Effector memory CD4-positive, alpha-beta T cell (primary cell): ENCODE results near the gene ZNF23.
A peak's percentile ranks its signal among the peaks of the same experiment; 100 is the strongest.

Experiments used
- DNase-seq, 3 donors: peaks; one replicate each; pipeline ENCODE4 v3.0.0-alpha.2; 2020
- H3K27ac ChIP-seq: 2 replicates; pipeline ENCODE4 v1.7.0; 2013; ENCODE audit warnings: mild to moderate bottlenecking, low read length, moderate library complexity; ENCODE audit not compliant: insufficient read depth, poor library complexity, severe bottlenecking
- H3K27me3 ChIP-seq: replicated peaks from 2 replicates; pipeline ENCODE4 v1.7.0; 2013; ENCODE audit warnings: mild to moderate bottlenecking, low read length; ENCODE audit not compliant: insufficient read depth, control insufficient read depth, poor library complexity, severe bottlenecking
- H3K36me3 ChIP-seq: 2 replicates; pipeline ENCODE4 v1.7.0; 2013; ENCODE audit warnings: mild to moderate bottlenecking, low read length, moderate library complexity; ENCODE audit not compliant: control insufficient read depth, insufficient read depth
- H3K4me1 ChIP-seq: 2 replicates; pipeline ENCODE4 v1.7.0; 2013; ENCODE audit warnings: low read length, mild to moderate bottlenecking; ENCODE audit not compliant: control insufficient read depth, insufficient read depth, poor library complexity, severe bottlenecking
- H3K4me3 ChIP-seq: 2 replicates; pipeline ENCODE4 v1.7.0; 2013; ENCODE audit warnings: low read length, low read depth, mild to moderate bottlenecking; ENCODE audit not compliant: insufficient read depth, poor library complexity, severe bottlenecking
- H3K9me3 ChIP-seq: 2 replicates; pipeline ENCODE4 v1.7.0; 2013; ENCODE audit warnings: mild to moderate bottlenecking, low read length, moderate library complexity; ENCODE audit not compliant: control insufficient read depth

ZNF23 gene

GRCh38 chr16:71430744-71431143 lies 31.3 kb downstream of the ZNF23 start:
- H3K4me3 ChIP-seq, result no peak overlapping the region
- DNase-seq, result no peak
- H3K4me1 ChIP-seq, result no peaks in the 10 kb centered on the region
- H3K9me3 ChIP-seq, result no peaks in the 10 kb centered on the region
- H3K36me3 ChIP-seq, result no peaks in the 10 kb centered on the region
- peaks cover 8% of the 10 kb centered on the region for H3K27me3 ChIP-seq
- no peak overlapping the region for H3K27ac ChIP-seq

- Histone ChIP-seq H3K4me1 (no peaks in the 10 kb centered on the region), H3K36me3 (no peaks in the 10 kb centered on the region), H3K4me3 (no peak overlapping the region), H3K27ac (no peak overlapping the region), H3K9me3 (no peaks in the 10 kb centered on the region), H3K27me3 (peaks cover 8% of the 10 kb centered on the region)
- no peak for DNase-seq
Observed at GRCh38 chr16:71429581-71429980, 32.5 kb downstream of the ZNF23 start.

- Histone ChIP-seq H3K36me3 (no peaks in the 10 kb centered on the region), H3K27me3 (peaks cover 8% of the 10 kb centered on the region), H3K4me3 (no peak overlapping the region), H3K9me3 (no peaks in the 10 kb centered on the region), H3K27ac (no peak overlapping the region), H3K4me1 (no peaks in the 10 kb centered on the region)
- DNase-seq, result no peak
Observed at GRCh38 chr16:71428883-71429282, 33.2 kb downstream of the ZNF23 start.

- Histone ChIP-seq H3K9me3 (no peaks in the 10 kb centered on the region), H3K27me3 (peaks cover 8% of the 10 kb centered on the region), H3K36me3 (no peaks in the 10 kb centered on the region), H3K4me1 (no peaks in the 10 kb centered on the region), H3K27ac (no peak overlapping the region), H3K4me3 (no peak overlapping the region)
- DNase-seq, result no peak
Observed at GRCh38 chr16:71428385-71428784, 33.7 kb downstream of the ZNF23 start.

GRCh38 chr16:71426880-71427615 lies 35.0 kb downstream of the ZNF23 start:
- Histone ChIP-seq H3K4me3 (no peak overlapping the region), H3K36me3 (no peaks in the 10 kb centered on the region), H3K27me3 (peaks cover 4% of the 10 kb centered on the region), H3K4me1 (no peaks in the 10 kb centered on the region), H3K9me3 (no peaks in the 10 kb centered on the region), H3K27ac (no peak overlapping the region)
- DNase-seq, result no peak

GRCh38 chr16:71426069-71426879 lies 35.8 kb downstream of the ZNF23 start:
- Histone ChIP-seq H3K27ac (no peak overlapping the region), H3K4me3 (no peak overlapping the region), H3K27me3 (peaks cover 4% of the 10 kb centered on the region), H3K4me1 (no peaks in the 10 kb centered on the region), H3K9me3 (no peaks in the 10 kb centered on the region), H3K36me3 (no peaks in the 10 kb centered on the region)
- DNase-seq, result peak in 1 of 3 donors; percentile 61

GRCh38 chr16:71425746-71426068 lies 36.3 kb downstream of the ZNF23 start:
- H3K36me3 ChIP-seq, result no peaks in the 10 kb centered on the region
- H3K4me3 ChIP-seq, result no peak overlapping the region
- DNase-seq, result no peak
- H3K27ac ChIP-seq, result no peak overlapping the region
- no peaks in the 10 kb centered on the region for H3K4me1 ChIP-seq
- peaks cover 4% of the 10 kb centered on the region for H3K27me3 ChIP-seq
- no peaks in the 10 kb centered on the region for H3K9me3 ChIP-seq

- no peaks in the 10 kb centered on the region for H3K36me3 ChIP-seq
- no peak for DNase-seq
- H3K4me3 ChIP-seq, result no peak overlapping the region
- no peaks in the 10 kb centered on the region for H3K4me1 ChIP-seq
- H3K9me3 ChIP-seq, result no peaks in the 10 kb centered on the region
- H3K27ac ChIP-seq, result no peak overlapping the region
- peaks cover 4% of the 10 kb centered on the region for H3K27me3 ChIP-seq
Observed at GRCh38 chr16:71424626-71425025, 37.4 kb downstream of the ZNF23 start.

- no peaks in the 10 kb centered on the region for H3K36me3 ChIP-seq
- no peaks in the 10 kb centered on the region for H3K9me3 ChIP-seq
- H3K27me3 ChIP-seq, result peaks cover 4% of the 10 kb centered on the region
- no peak for DNase-seq
- no peaks in the 10 kb centered on the region for H3K4me1 ChIP-seq
- no peak overlapping the region for H3K4me3 ChIP-seq
- no peak overlapping the region for H3K27ac ChIP-seq
Observed at GRCh38 chr16:71423865-71424264, 38.2 kb downstream of the ZNF23 start.

- Histone ChIP-seq H3K4me3 (no peak overlapping the region), H3K4me1 (no peaks in the 10 kb centered on the region), H3K27ac (no peak overlapping the region), H3K36me3 (no peaks in the 10 kb centered on the region), H3K9me3 (no peaks in the 10 kb centered on the region), H3K27me3 (no peaks in the 10 kb centered on the region)
- DNase-seq, result no peak
Observed at GRCh38 chr16:71423016-71423415, 39.0 kb downstream of the ZNF23 start.
